ENCODE measurements around the gene SYT8.

SYT8 gene

GRCh38 chr11:1845561-1846452 is 11.0 kb downstream of the SYT8 start:
- DNase-seq (ENCODE audit: low read depth) = no peak

GRCh38 chr11:1846453-1846932 is 11.7 kb downstream of the SYT8 start:
- no peak for DNase-seq (ENCODE audit: low read depth)

- DNase-seq (ENCODE audit: low read depth) = no peak
Measured at GRCh38 chr11:1847006-1847735, 12.4 kb downstream of the SYT8 start.

- DNase-seq (ENCODE audit: low read depth) = no peak
Measured at GRCh38 chr11:1847926-1848639, 13.3 kb downstream of the SYT8 start.

- DNase-seq (ENCODE audit: low read depth) = no peak
Measured at GRCh38 chr11:1848640-1849430, 14.0 kb downstream of the SYT8 start.

- no peak for DNase-seq (ENCODE audit: low read depth)
Measured at GRCh38 chr11:1851468-1852180, 16.8 kb downstream of the SYT8 start.

- DNase-seq (ENCODE audit: low read depth) = no peak
Measured at GRCh38 chr11:1852271-1852876, 17.6 kb downstream of the SYT8 start.

- peak; percentile 61 for DNase-seq (ENCODE audit: low read depth)
Measured at GRCh38 chr11:1852877-1853276, 18.1 kb downstream of the SYT8 start, which contains the start of gene LSP1. Gene LSP1 (plus strand): TSS chr11:1853084. CDS start chr11:1853145, 61 bp downstream.

- no peak for DNase-seq (ENCODE audit: low read depth)
Measured at GRCh38 chr11:1853376-1854131, 18.8 kb downstream of the SYT8 start.

- no peak for DNase-seq (ENCODE audit: low read depth)
Measured at GRCh38 chr11:1854132-1854948, 19.6 kb downstream of the SYT8 start.

- no peak for DNase-seq (ENCODE audit: low read depth)
Measured at GRCh38 chr11:1854949-1855885, 20.4 kb downstream of the SYT8 start.

GRCh38 chr11:1855886-1856265 is 21.1 kb downstream of the SYT8 start:
- no peak for DNase-seq (ENCODE audit: low read depth)

GRCh38 chr11:1856306-1857005 is 21.7 kb downstream of the SYT8 start:
- DNase-seq (ENCODE audit: low read depth) = no peak

GRCh38 chr11:1857064-1857463 is 22.3 kb downstream of the SYT8 start:
- DNase-seq (ENCODE audit: low read depth) = no peak

GRCh38 chr11:1858154-1858553 is 23.4 kb downstream of the SYT8 start:
- no peak for DNase-seq (ENCODE audit: low read depth)

GRCh38 chr11:1858576-1858975 is 23.8 kb downstream of the SYT8 start:
- no peak for DNase-seq (ENCODE audit: low read depth)

GRCh38 chr11:1859004-1859403 is 24.2 kb downstream of the SYT8 start:
- DNase-seq (ENCODE audit: low read depth) = no peak
